22Rv1 (cell line): ENCODE measurements around the gene METTL25.

Source experiments
- H3K27ac ChIP-seq: fragments of 450-650 bp; 2 replicates; pipeline ENCODE4 v1.5.1; 2017
- CTCF ChIP-seq: fragments of 450-650 bp; IDR thresholded peaks from 2 replicates; pipeline ENCODE4 v1.5.1; 2017; ENCODE audit warnings: mild to moderate bottlenecking
- ZFX ChIP-seq: fragments of 450-650 bp; IDR thresholded peaks from 2 replicates; pipeline ENCODE4 v1.6.1; 2017; ENCODE audit warnings: antibody characterized with exemption, borderline replicate concordance

The METTL25 gene

GRCh38 chr12:82524641-82525040 is 166.3 kb downstream of the METTL25 start:
- peak overlapping the region; percentile 53 for H3K27ac ChIP-seq
- no peak for TF ChIP-seq CTCF
- no peak for TF ChIP-seq ZFX

GRCh38 chr12:82525616-82526015 is 167.3 kb downstream of the METTL25 start:
- no peak overlapping the region for H3K27ac ChIP-seq
- TF ChIP-seq ZFX = no peak
- no peak for TF ChIP-seq CTCF

DNA sequence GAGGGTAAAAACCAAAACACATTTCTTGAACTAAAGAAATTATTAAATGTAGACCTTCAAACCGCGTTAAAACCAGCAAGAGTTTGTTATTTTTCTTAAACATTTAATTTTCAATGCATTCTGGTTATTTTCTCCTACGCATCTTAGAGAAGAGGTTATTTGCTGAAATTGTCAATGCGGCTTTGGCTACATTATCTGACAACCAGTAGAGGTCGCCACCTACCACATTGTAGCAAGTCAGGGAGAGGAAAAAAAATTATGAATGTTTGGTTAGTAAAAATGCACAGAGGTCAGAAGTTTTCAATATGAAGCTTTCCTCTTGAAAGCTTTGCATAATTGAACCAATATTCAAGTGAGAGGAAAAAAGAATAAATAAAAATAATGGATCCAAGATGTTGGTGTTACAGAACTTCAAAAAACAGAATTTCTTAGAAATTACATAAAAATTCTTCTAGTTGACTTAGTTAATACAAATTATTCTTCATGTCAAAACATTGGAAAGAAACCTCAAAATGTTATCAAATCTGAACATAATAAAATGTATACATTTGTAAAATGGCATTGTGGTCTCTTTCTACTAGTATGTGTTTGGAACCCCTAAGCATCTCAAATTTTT is 168.9 kb downstream of the METTL25 start:
- TF ChIP-seq ZFX (no peak), CTCF (peak; percentile 99)
- no peak overlapping the region for H3K27ac ChIP-seq
